ENCODE results near the gene IAH1.
"Not testable (repeated sequence)": the region's sequence is repeated elsewhere in the genome, so short reads cannot be mapped to it uniquely, and the experiment has no call there.

IAH1 gene

GRCh38 chr2:9473985-9474360 lies 378 bp upstream of the IAH1 start:
- DNase-seq, result peak; percentile 79

DNA sequence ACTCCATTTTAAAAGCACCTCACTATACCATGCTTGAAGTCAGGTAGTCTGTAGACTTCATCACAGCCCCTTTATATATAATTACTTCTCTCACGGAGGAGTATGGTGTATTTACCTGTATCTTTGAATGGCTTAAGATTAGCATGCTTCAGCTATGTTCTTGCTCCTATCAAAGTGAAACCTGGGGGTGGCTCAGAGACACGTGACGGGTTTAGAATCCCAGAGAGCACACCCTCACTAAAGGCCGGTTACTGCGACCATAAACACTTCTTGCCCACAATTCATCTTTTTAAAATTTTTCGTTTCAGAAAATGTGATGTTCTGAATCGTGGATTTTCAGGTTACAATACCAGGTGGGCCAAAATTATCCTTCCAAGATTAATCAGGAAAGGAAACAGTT lies 3.6 kb downstream of the IAH1 start:
- DNase-seq, result no peak

DNA sequence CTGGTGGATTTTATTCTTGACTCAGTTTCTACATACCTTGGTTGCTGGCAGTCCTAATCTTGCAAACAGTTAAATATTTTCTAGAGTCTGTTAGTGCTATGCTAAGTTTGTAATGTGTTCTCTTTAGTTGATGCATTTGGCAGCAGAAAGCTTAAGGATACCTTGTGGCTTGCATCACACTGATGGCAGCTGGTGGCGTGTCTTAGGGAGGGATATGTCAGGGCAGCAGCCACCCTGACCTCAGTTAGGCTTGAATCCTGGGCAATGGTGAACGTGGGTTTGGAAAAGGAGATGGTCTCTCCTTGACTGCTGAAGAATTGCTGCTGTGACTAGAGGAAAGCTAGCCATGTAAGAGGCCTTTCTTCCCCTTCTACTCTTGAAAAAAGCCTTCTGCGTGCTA lies 4.2 kb downstream of the IAH1 start:
- DNase-seq, result no peak

- DNase-seq, result no peak
Observed at GRCh38 chr2:9480157-9480556, 5.8 kb downstream of the IAH1 start.

DNA sequence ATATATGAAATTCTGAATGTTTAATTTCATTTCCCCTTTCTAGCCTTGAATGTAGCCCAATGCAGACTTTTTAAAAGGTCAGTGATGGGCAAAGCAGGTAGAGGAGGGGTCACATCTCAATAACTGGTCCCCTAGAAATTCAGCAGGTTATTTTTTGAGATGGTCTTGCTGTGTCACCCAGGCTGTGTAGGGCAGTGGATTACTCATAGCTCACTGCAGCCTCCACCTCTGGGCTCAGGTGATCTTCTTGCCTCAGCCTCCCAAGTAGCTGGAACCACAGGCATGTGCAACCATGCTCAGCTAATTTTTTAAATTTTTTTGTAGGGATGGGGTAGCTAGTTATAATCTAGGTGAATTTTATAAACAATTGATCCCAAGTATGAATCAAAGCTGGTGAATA lies 8.8 kb downstream of the IAH1 start:
- no peak for DNase-seq

- DNase-seq, result no peak
Observed at GRCh38 chr2:9484533-9484932, 10.2 kb downstream of the IAH1 start.

DNA sequence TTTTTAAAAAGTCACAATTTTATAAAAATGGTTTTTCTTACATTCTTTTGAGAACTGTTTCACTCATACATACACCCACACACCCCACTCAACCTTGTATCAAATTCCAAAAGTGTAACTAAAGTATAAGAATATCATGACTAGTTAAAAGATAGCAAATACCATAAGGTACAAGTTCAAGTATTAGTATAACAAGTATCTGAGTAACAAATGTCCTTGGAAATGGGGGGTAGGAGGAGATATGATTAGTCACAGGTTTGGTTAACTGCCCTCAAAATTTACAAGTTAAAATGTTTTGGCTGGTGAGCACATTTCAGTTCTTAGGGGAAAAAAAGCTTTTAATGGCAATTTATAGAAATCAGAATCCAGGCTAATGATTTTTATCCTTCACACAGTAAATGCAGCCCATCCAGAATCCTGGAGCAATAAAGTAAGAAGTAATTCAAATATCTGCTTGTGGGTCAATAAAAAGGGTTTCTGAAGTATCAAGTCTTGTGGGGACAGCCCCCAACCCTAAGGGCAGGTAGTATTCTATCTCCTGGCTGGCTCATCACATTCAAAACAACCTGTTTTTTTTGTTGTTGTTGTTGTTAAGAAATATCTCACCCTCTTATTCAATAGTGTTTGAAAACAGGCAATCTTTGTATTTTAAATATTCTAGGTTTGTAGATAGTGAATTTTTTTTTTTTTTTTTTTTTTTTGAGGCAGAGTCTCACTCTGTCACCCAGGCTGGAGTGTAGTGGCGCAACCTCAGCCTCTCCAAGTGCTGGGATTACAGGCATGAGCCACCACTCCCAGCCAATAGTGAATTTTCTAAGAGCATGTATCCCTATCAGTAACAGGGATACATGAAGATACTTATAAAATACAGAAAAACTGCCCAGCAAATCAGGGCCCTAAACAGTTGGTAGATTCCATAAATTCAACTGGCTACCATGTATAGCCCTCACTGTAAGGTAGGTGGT lies 14.5 kb downstream of the IAH1 start:
- no peak for DNase-seq

GRCh38 chr2:9490789-9491188 lies 16.4 kb downstream of the IAH1 start:
- no peak for DNase-seq

DNA sequence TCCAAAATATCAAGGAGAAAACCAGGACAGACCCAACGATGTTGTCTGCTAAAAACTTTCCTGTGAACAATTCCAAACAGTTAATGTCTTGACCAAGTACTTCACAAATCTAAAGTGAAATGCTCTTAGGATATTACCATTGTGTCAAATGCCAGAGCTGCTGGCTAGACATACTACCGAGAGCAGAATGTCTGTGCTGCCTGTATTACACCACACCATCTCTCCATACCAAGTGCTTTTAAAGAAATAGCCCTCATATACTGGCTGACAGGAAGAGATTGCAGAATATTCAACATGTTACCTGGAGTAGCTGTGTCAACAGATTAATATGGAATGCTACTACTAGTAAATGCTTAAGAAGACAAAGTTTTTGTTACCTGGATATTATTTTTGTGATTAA lies 18.6 kb downstream of the IAH1 start:
- DNase-seq, result no peak

DNA sequence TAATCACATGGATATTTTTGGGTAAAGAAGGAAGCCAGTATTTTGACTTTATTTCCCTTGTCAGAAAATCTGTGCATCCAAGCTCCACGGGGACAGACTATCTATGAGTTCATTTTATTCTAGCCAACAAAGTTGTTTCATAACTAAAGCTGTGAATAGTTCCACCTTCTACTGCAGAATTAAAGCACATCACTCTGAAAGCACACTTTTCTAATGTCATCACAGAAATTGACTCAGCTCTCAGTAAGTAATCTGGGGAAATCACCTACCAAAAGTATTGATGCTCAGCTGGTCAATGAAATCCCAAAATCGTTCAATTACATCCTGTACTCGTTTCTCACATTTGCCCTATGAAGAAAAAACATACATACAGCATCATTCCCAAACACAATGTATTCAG lies 19.1 kb downstream of the IAH1 start:
- no peak for DNase-seq

DNA sequence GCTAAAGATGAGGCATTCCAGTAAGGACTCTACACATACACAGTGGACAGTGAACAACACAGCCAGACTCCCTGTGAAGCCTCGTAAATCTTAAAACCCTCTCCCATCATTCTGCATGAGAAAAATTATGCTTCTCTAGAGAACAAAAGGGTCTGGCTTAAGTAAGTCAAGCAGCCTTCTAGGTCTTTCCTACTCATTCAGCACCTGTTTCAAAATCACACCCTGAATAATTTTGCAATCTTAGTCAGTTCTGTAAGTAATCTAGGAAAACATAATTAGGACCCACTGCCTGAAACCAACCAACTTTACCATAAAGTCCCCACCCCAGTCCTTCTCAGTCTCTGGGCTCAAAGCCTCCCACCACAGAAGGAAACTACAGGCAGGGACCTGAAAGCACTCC lies 19.7 kb downstream of the IAH1 start:
- DNase-seq, result no peak

DNA sequence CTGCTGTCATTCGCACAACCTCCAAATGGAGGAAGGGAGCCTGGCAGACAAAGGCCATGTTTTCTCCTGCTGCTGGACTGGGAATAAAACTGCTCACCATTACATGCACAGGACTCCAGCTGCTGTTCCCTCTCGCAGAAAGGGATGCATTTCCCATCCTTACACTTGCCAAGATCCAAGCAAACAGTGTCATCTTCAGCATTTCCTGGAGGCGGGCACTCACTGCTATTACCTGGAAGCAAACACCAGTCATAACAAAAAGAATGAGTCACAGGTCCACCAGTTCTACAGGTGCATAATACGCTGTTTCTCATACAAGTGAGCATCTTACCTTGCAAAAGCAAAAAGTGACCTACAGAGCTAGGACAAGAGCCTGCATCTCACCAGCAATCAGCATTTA lies 22.7 kb downstream of the IAH1 start:
- no peak for DNase-seq

- DNase-seq, result no peak
Observed at GRCh38 chr2:9498210-9498609, 23.9 kb downstream of the IAH1 start.

GRCh38 chr2:9508931-9509330 lies 34.6 kb downstream of the IAH1 start:
- DNase-seq, result no peak

DNA sequence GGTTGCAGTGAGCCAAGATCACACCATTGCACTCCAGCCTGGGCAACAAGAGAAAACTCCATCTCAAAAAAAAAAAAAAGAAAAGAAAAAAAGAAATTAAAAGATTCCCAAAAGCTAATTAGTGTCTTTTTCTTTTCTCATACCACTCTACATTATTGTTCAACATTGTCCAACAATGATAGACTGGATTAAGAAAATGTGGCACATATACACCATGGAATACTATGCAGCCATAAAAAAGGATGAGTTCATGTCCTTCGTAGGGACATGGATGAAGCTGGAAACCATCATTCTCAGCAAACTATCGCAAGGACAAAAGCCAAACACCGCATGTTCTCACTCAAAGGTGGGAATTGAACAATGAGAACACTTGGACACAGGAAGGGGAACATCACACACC lies 39.6 kb downstream of the IAH1 start:
- not testable (repeated sequence) for DNase-seq

GRCh38 chr2:9517118-9517782 lies 42.9 kb downstream of the IAH1 start:
- DNase-seq, result no peak

DNA sequence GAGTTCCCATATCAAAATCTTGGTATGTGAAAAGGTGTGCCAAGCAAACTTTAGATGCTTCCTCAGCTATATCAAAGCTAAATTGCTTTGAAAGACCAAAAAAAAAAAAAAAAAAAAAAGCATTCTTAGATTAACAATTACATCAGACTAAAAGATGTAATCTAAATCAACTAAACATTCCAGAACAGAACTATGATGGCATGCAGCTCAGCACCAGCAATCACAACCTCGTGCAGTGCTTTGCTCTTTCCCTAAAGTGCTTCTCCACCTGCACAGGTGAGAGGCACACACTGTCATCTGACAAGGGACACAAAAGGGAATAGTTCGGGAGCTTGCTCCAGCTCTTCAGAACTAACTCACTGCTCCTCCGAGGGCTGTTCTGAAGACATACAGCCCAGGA lies 43.8 kb downstream of the IAH1 start:
- no peak for DNase-seq

- no peak for DNase-seq
Observed at GRCh38 chr2:9518780-9519179, 44.4 kb downstream of the IAH1 start.

- no peak for DNase-seq
Observed at GRCh38 chr2:9519250-9519649, 44.9 kb downstream of the IAH1 start.

DNA sequence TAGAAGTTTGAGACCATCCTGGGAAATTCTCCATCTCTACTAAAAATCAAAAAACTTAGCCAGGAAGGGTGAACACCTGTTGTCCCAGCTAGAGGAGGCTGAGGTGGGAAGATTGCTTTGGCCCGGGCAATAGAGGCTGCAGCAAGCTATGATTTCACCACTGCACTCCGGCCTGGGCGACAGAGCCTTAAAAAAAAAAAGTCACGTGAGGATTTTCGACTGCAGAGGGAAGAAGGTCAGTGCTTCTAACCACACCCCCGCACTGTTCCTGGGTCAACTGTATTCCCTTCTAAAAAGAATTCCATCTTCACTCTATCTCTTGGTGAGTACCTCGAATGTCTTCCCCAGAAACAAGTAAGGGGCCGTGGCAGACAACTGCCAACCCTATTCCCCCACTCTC lies 49.9 kb downstream of the IAH1 start:
- DNase-seq, result no peak

DNA sequence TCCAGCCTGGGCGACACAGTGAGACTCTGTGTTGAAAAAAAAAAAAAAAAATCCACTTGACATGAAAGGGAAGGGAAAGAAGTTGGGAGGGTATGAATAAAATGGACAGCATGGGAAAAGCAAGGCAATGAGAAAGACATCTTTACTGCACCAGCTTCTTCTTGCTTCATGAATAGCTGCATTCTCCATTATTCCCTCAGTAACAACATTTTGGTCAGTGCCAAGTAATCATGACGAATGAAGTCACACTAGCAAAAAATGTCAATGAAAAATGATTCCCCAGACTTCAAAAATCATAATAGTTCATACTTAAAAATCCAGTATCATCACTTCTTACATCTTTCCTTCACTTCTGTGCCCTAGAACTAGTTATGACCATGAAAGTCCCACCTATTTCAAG lies 50.9 kb downstream of the IAH1 start:
- DNase-seq, result no peak

DNA sequence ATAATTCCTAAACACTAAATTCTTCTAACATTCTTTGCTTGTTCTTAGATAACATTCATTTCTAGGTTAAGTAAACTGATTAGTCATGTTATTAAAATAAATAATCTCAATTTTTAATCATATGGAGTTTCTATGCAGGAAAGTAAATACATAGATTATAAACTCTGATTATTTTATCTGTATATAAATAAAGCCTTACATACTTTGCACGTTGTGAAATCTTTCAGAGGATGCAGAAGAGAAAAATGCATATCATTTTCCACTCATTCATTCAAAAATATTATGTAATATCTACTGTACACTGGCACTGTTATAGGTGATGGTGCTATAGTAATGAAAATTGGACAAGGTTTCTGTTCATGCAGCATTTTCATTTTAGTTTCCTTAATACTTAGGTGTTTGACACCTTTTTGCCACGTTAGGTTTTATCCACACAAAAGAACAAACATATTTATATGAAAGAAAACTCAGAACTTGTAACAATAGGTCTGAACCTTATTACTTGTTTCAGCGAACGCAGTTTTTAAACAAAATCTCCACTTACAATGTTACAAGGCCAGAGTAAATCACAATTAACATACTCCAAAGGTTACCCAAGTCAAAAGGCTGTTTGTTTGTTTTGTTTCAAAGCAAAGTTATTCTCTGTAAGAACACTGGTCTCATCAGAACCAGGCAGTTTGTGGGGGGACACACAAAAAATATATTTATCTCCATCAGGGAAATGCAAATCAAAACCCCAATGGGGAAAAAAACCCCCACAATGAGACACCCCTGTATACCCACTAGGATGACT lies 53.8 kb downstream of the IAH1 start:
- DNase-seq, result no peak

DNA sequence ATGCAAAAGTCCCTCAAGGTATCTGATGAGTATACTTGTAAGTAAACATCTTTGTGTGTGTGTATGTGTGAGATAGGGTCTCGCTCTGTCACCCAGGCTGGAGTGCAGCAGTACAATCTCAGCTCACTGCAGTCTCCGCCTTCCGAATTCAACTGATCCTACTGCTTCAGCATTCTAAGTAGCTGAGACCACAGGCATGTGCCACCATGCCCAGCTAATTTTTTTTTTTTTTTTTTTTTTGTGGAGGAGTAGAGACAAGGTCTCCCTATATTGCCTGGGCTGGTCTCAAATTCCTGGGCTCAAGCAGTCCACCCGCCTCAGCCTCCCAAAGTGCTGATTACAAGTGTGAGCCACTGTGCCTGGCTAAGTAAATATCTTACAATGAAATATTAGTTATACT lies 58.1 kb downstream of the IAH1 start:
- DNase-seq, result no peak

GRCh38 chr2:9533663-9534062 lies 59.3 kb downstream of the IAH1 start:
- no peak for DNase-seq
